GM23338 (cell line): ENCODE measurements around the gene PYGB. TPM values are rescaled to one million over a fixed set of nuclear protein-coding genes. Genes with fewer than 3 reads are reported as not detected.

ENCODE experiments used
- ATAC-seq: fragments of 200-7000 bp; cut with Tn5 transposase; 3 replicates; pipeline ENCODE4 v1.9.1; 2020
- DNase-seq: peaks from one replicate; pipeline ENCODE4 v3.0.0-alpha.2; 2015; ENCODE audit warnings: low spot score
- H2AFZ ChIP-seq: fragments of 200-600 bp; sonication (generic); 2 replicates; pipeline ENCODE4 v1.8.0; 2016; ENCODE audit warnings: antibody characterized with exemption, mild to moderate bottlenecking, moderate library complexity
- H3F3A ChIP-seq: fragments of 200-600 bp; sonication (generic); replicated peaks from 2 replicates; pipeline ENCODE4 v1.8.0; 2017; ENCODE audit warnings: antibody characterized with exemption, mixed run types, low read depth
- H3K27ac ChIP-seq: fragments of 200-600 bp; sonication (generic); 2 replicates; pipeline ENCODE4 v1.6.1; 2016; ENCODE audit warnings: low read depth
- H3K27me3 ChIP-seq: fragments of 200-600 bp; sonication (generic); 2 replicates; pipeline ENCODE4 v1.8.0; 2016; ENCODE audit warnings: mild to moderate bottlenecking, mixed run types, moderate library complexity; ENCODE audit not compliant: insufficient read depth
- H3K36me3 ChIP-seq: fragments of 200-600 bp; sonication (generic); 2 replicates; pipeline ENCODE4 v1.8.0; 2016; ENCODE audit warnings: mild to moderate bottlenecking; ENCODE audit not compliant: insufficient read depth
- H3K4me1 ChIP-seq: fragments of 200-600 bp; sonication (generic); 2 replicates; pipeline ENCODE4 v1.8.0; 2016; ENCODE audit warnings: mild to moderate bottlenecking, moderate library complexity; ENCODE audit not compliant: insufficient read depth
- H3K4me2 ChIP-seq: fragments of 200-600 bp; sonication (generic); 2 replicates; pipeline ENCODE4 v1.7.1; 2017; ENCODE audit warnings: mixed run types
- H3K4me3 ChIP-seq: fragments of 200-600 bp; sonication (generic); 2 replicates; pipeline ENCODE4 v1.6.1; 2016; ENCODE audit warnings: mixed run types
- H3K79me2 ChIP-seq: fragments of 200-600 bp; sonication (generic); replicated peaks from 2 replicates; pipeline ENCODE4 v1.8.0; 2017; ENCODE audit warnings: mild to moderate bottlenecking; ENCODE audit not compliant: insufficient read depth
- H3K9me2 ChIP-seq: fragments of 200-600 bp; sonication (generic); 2 replicates; pipeline ENCODE4 v1.8.0; 2017; ENCODE audit not compliant: insufficient read depth
- H4K20me1 ChIP-seq: fragments of 200-600 bp; sonication (generic); replicated peaks from 2 replicates; pipeline ENCODE4 v1.8.0; 2017; ENCODE audit warnings: mild to moderate bottlenecking; ENCODE audit not compliant: insufficient read depth
- H3K27ac Mint-ChIP-seq: 2 replicates; pipeline ENCODE4 v1.8.0; 2020; ENCODE audit warnings: inconsistent platforms, mild to moderate bottlenecking, moderate library complexity, mixed read lengths
- H3K27me3 Mint-ChIP-seq: 3 replicates; pipeline ENCODE4 v1.8.0; 2022; ENCODE audit warnings: low read depth, mild to moderate bottlenecking, moderate library complexity, mixed read lengths, inconsistent platforms; ENCODE audit not compliant: insufficient read depth, poor library complexity
- H3K36me3 Mint-ChIP-seq: 3 replicates; pipeline ENCODE4 v1.8.0; 2021; ENCODE audit warnings: low read depth, mild to moderate bottlenecking, inconsistent platforms, moderate library complexity, mixed read lengths
- H3K4me1 Mint-ChIP-seq: 3 replicates; pipeline ENCODE4 v1.8.0; 2020; ENCODE audit warnings: mild to moderate bottlenecking, inconsistent platforms, mixed read lengths
- H3K4me3 Mint-ChIP-seq: 3 replicates; pipeline ENCODE4 v1.8.0; 2021; ENCODE audit warnings: moderate library complexity, mild to moderate bottlenecking, inconsistent platforms, mixed read lengths
- H3K9me3 Mint-ChIP-seq: 3 replicates; pipeline ENCODE4 v1.8.0; 2020; ENCODE audit warnings: moderate library complexity, mild to moderate bottlenecking, inconsistent platforms, mixed read lengths
- CREB1 ChIP-seq: fragments of 250-450 bp; sonication (Bioruptor Pico); IDR thresholded peaks from 2 replicates; pipeline ENCODE4 v1.5.0; 2020; ENCODE audit warnings: low read depth, mild to moderate bottlenecking, moderate library complexity
- ETS1 ChIP-seq: IDR thresholded peaks from 2 replicates; pipeline ENCODE4 v1.6.1; 2016; ENCODE audit warnings: antibody characterized with exemption
- EZH2 ChIP-seq: fragments of 200-600 bp; sonication (generic); IDR thresholded peaks from one replicate; pipeline ENCODE4 v1.8.0; 2017; ENCODE audit warnings: antibody characterized with exemption, mild to moderate bottlenecking, low read depth; ENCODE audit not compliant: unreplicated experiment
- EZH2phosphoT487 ChIP-seq: fragments of 200-600 bp; sonication (generic); IDR thresholded peaks from one replicate; pipeline ENCODE4 v1.8.1; 2018; ENCODE audit warnings: antibody characterized with exemption; ENCODE audit not compliant: unreplicated experiment
- JUNB ChIP-seq: IDR thresholded peaks from one replicate; pipeline ENCODE4 v1.6.1; 2016; ENCODE audit warnings: antibody characterized with exemption; ENCODE audit not compliant: unreplicated experiment
- NANOG ChIP-seq: IDR thresholded peaks from 2 replicates; pipeline ENCODE4 v1.6.1; 2016; ENCODE audit warnings: antibody characterized with exemption, borderline replicate concordance
- POLR2AphosphoS5 ChIP-seq: IDR thresholded peaks from 2 replicates; pipeline ENCODE4 v1.6.1; 2016; ENCODE audit warnings: antibody characterized with exemption, low read depth
- REST ChIP-seq: IDR thresholded peaks from one replicate; pipeline ENCODE4 v1.6.1; 2018; ENCODE audit warnings: antibody characterized with exemption; ENCODE audit not compliant: unreplicated experiment
- STAT1 ChIP-seq: IDR thresholded peaks from one replicate; pipeline ENCODE4 v1.6.1; 2016; ENCODE audit warnings: antibody characterized with exemption; ENCODE audit not compliant: unreplicated experiment
- ZNF114 ChIP-seq: fragments of 250-450 bp; sonication (Bioruptor Pico); IDR thresholded peaks from 2 replicates; pipeline ENCODE4 v1.5.0; 2020; ENCODE audit warnings: mild to moderate bottlenecking, moderate library complexity
- ZNF331 ChIP-seq: fragments of 250-450 bp; sonication (Bioruptor Pico); IDR thresholded peaks from 2 replicates; pipeline ENCODE4 v1.5.0; 2020; ENCODE audit warnings: low read depth, mild to moderate bottlenecking, moderate library complexity
- ZNF462 ChIP-seq: fragments of 250-450 bp; sonication (Bioruptor Pico); IDR thresholded peaks from 2 replicates; pipeline ENCODE4 v1.5.0; 2020; ENCODE audit warnings: mild to moderate bottlenecking, moderate library complexity
- polyA plus RNA-seq: library from polyadenylated mRNA; unstranded; fragments of >200 nt; fragmentation: Nextera tagmentation; extraction: Ambion mirVana; gene quantifications from 2 replicates; pipeline ENCODE4 v1.2.1, GENCODE V29; 2016
- total RNA-seq: library from RNA; depleted of rRNA; stranded (reverse); fragments of >200 nt; shearing (Covaris generic); gene quantifications from 2 replicates; pipeline ENCODE4 v1.2.3, GENCODE V29; 2014
- TF ChIP-seq, protein P1 (sequence below), 2 experiments: fragments of 200-600 bp in 1 of 2; sonication (generic) in 1 of 2; conservative IDR thresholded peaks; 2 replicates each; pipeline versions ENCODE4 v1.5.1 to v1.6.1; 2016 to 2017; ENCODE audit warnings: antibody characterized with exemption in 2 of 2, low read depth in 2 of 2, mild to moderate bottlenecking in 2 of 2, moderate library complexity in 1 of 2

The PYGB gene
- total and polyA plus RNA-seq, 2 experiments from 2014 or later = 15.6 to 64.0 TPM

- Mint-ChIP-seq H3K27ac (0 out of 2 replicates have a peak overlapping the region, but pooled peaks have one; percentile 44), H3K4me3 (no peak overlapping the region)
- no peak for DNase-seq
These were observed 20.5 kb upstream of the PYGB start for GRCh38 chr20:25227317-25227831.

More at GRCh38 chr20:25227317-25227831, 20.5 kb upstream of the PYGB start:
- H2AFZ ChIP-seq = no peak overlapping the region
- Mint-ChIP-seq H3K4me1 (peaks cover 7% of the 10 kb centered on the region), H3K36me3 (no peaks in the 10 kb centered on the region; the same call in 2 of the 3 replicates), H3K9me3 (no peaks in the 10 kb centered on the region), H3K27me3 (peaks cover 5% of the 10 kb centered on the region)
- no peaks in the 10 kb centered on the region for H3K9me2 ChIP-seq
- no peak overlapping the region for H3K27ac ChIP-seq
- H3K79me2 ChIP-seq = no peaks in the 10 kb centered on the region
- no peaks in the 10 kb centered on the region for H3K27me3 ChIP-seq
- H3K36me3 ChIP-seq = no peaks in the 10 kb centered on the region
- no peak overlapping the region for H3K4me3 ChIP-seq
- H3F3A ChIP-seq = no peaks in the 10 kb centered on the region
- H3K4me1 ChIP-seq = no peaks in the 10 kb centered on the region
- no peaks in the 10 kb centered on the region for H4K20me1 ChIP-seq
- no peak for ATAC-seq
- no peak for TF ChIP-seq REST
- no peak for TF ChIP-seq POLR2AphosphoS5
- TF ChIP-seq ZNF331 = no peak
- TF ChIP-seq ZNF114 (CRISPR knock-in tag) = no peak
- TF ChIP-seq STAT1 = no peak
- no peak for TF ChIP-seq EZH2phosphoT487
- TF ChIP-seq EZH2 = no peak
- TF ChIP-seq, protein P1, sequence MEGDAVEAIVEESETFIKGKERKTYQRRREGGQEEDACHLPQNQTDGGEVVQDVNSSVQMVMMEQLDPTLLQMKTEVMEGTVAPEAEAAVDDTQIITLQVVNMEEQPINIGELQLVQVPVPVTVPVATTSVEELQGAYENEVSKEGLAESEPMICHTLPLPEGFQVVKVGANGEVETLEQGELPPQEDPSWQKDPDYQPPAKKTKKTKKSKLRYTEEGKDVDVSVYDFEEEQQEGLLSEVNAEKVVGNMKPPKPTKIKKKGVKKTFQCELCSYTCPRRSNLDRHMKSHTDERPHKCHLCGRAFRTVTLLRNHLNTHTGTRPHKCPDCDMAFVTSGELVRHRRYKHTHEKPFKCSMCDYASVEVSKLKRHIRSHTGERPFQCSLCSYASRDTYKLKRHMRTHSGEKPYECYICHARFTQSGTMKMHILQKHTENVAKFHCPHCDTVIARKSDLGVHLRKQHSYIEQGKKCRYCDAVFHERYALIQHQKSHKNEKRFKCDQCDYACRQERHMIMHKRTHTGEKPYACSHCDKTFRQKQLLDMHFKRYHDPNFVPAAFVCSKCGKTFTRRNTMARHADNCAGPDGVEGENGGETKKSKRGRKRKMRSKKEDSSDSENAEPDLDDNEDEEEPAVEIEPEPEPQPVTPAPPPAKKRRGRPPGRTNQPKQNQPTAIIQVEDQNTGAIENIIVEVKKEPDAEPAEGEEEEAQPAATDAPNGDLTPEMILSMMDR (conservative IDR thresholded peaks at IDR 0.05; ENCODE audit: low read depth in 2 of 2) = no peak
- no peak for TF ChIP-seq CREB1 (CRISPR knock-in tag)
- no peak for TF ChIP-seq ZNF462
- no peak for TF ChIP-seq JUNB
- no peak for TF ChIP-seq ETS1
- no peak for TF ChIP-seq NANOG
- no peak overlapping the region for H3K4me2 ChIP-seq
